Trophoblast cell (in vitro differentiated cells and primary cell): ENCODE results near the gene USH2A.

Experiments used
- DNase-seq, 2 donors: peaks; one replicate each; pipeline ENCODE4 v3.0.0-alpha.2; 2016
- H2AFZ ChIP-seq: 2 replicates; pipeline ENCODE4 v1.6.1; 2013; ENCODE audit warnings: low read length, moderate library complexity, mild to moderate bottlenecking; ENCODE audit not compliant: insufficient read depth, poor library complexity
- H2AK5ac ChIP-seq: 2 replicates; pipeline ENCODE4 v1.6.1; 2013; ENCODE audit warnings: mild to moderate bottlenecking, low read length
- H2BK120ac ChIP-seq: 2 replicates; pipeline ENCODE4 v1.6.1; 2013; ENCODE audit warnings: low read length, mild to moderate bottlenecking, moderate library complexity; ENCODE audit not compliant: insufficient read depth, poor library complexity
- H2BK12ac ChIP-seq: 2 replicates; pipeline ENCODE4 v1.6.1; 2013; ENCODE audit warnings: mild to moderate bottlenecking, low read length, moderate library complexity
- H2BK5ac ChIP-seq: 2 replicates; pipeline ENCODE4 v1.6.1; 2013; ENCODE audit warnings: low read length, low read depth, moderate library complexity, mild to moderate bottlenecking; ENCODE audit not compliant: poor library complexity
- H3K14ac ChIP-seq: 2 replicates; pipeline ENCODE4 v1.6.1; 2013; ENCODE audit warnings: mild to moderate bottlenecking, low read length
- H3K18ac ChIP-seq: 2 replicates; pipeline ENCODE4 v1.6.1; 2013; ENCODE audit warnings: mild to moderate bottlenecking, low read length
- H3K23ac ChIP-seq: 2 replicates; pipeline ENCODE4 v1.6.1; 2013; ENCODE audit warnings: low read length
- H3K27ac ChIP-seq: 2 replicates; pipeline ENCODE4 v1.5.1; 2013; ENCODE audit warnings: low read depth, mild to moderate bottlenecking, inconsistent platforms, low read length, moderate library complexity
- H3K27me3 ChIP-seq: 2 replicates; pipeline ENCODE4 v1.6.1; 2013; ENCODE audit warnings: inconsistent platforms, mild to moderate bottlenecking, low read length, moderate library complexity; ENCODE audit not compliant: insufficient read depth
- H3K36me3 ChIP-seq, 2 experiments: 1 replicate in 1 of 2; 2 replicates in 1 of 2; pipeline ENCODE4 v1.6.1; 2013; ENCODE audit warnings: low read length in 2 of 2, mild to moderate bottlenecking in 2 of 2, moderate library complexity in 1 of 2; ENCODE audit not compliant: insufficient read depth in 2 of 2, control insufficient read depth in 1 of 2
- H3K4ac ChIP-seq: 2 replicates; pipeline ENCODE4 v1.6.1; 2013; ENCODE audit warnings: low read depth, mild to moderate bottlenecking, low read length, moderate library complexity
- H3K4me1 ChIP-seq, 2 experiments: 1 replicate in 1 of 2; 2 replicates in 1 of 2; pipeline ENCODE4 v1.6.1; 2013; ENCODE audit warnings: low read length in 2 of 2, mild to moderate bottlenecking in 2 of 2, moderate library complexity in 1 of 2; ENCODE audit not compliant: insufficient read depth in 2 of 2, control insufficient read depth in 1 of 2
- H3K4me2 ChIP-seq: 2 replicates; pipeline ENCODE4 v1.6.1; 2013; ENCODE audit warnings: inconsistent platforms, mild to moderate bottlenecking, low read length, moderate library complexity
- H3K4me3 ChIP-seq: 2 replicates; pipeline ENCODE4 v1.5.1; 2013; ENCODE audit warnings: mild to moderate bottlenecking, low read depth, low read length, inconsistent platforms
- H3K79me1 ChIP-seq: one replicate; pipeline ENCODE4 v1.6.1; 2013; ENCODE audit warnings: low read length
- H3K79me2 ChIP-seq: 2 replicates; pipeline ENCODE4 v1.6.1; 2013; ENCODE audit warnings: low read length, mild to moderate bottlenecking; ENCODE audit not compliant: control insufficient read depth, insufficient read depth, poor library complexity
- H3K9ac ChIP-seq: 2 replicates; pipeline ENCODE4 v1.6.1; 2013; ENCODE audit warnings: mild to moderate bottlenecking, low read length
- H3K9me3 ChIP-seq: 2 replicates; pipeline ENCODE4 v1.6.1; 2013; ENCODE audit warnings: low read depth, mild to moderate bottlenecking, control low read depth, inconsistent platforms, low read length; ENCODE audit not compliant: insufficient read depth
- H4K12ac ChIP-seq: 2 replicates; pipeline ENCODE4 v1.6.1; 2013; ENCODE audit warnings: low read depth, mild to moderate bottlenecking, low read length, moderate library complexity
- H4K8ac ChIP-seq: 2 replicates; pipeline ENCODE4 v1.6.1; 2013; ENCODE audit warnings: low read depth, mild to moderate bottlenecking, low read length, moderate library complexity
- H4K91ac ChIP-seq: one replicate; pipeline ENCODE4 v1.6.1; 2013; ENCODE audit warnings: low read depth, mild to moderate bottlenecking, low read length, moderate library complexity
- WGBS: extraction: QIAGEN DNeasy Blood & Tissue Kit; methylation state at CpG from one replicate; pipeline ENCODE4 v1.1.7; 2013; ENCODE audit warnings: missing lambda C conversion rate; ENCODE audit not compliant: insufficient read length, insufficient coverage; ENCODE audit errors: extremely low coverage; 5-methylcytosine and 5-hydroxymethylcytosine counted together

Gene USH2A

DNA sequence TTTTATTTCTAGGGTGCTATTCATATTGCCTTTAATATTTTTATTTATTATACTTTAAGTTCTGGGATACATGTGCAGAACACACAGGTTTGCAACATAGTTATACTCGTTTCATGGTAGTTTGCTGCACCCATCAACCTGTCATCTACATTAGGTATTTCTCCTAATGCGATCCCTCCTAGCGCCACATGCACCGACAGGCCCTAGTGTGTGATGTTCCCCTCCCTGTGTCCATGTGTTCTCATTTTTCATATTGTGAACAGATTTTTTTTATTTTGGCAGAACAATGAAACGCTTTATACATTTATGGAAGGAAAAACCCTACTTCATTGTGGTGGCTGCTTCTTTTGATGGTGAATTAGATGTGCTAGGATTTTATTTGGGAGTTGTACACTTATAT, 14.4 kb upstream of the USH2A start:
- no peak overlapping the region for H4K12ac ChIP-seq
- H2BK12ac ChIP-seq = no peak overlapping the region
- no peak overlapping the region for H3K4me3 ChIP-seq
- no peaks in the 10 kb centered on the region for H3K79me1 ChIP-seq
- no peak overlapping the region for H2BK5ac ChIP-seq
- no peaks in the 10 kb centered on the region for H3K27me3 ChIP-seq
- no peak overlapping the region for H2AFZ ChIP-seq
- no peaks in the 10 kb centered on the region for H3K79me2 ChIP-seq
- H3K14ac ChIP-seq = no peak overlapping the region
- H3K9ac ChIP-seq = no peak overlapping the region
- no peaks in the 10 kb centered on the region for H3K36me3 ChIP-seq
- no CpG with 5 or more reads among the region's 5 CpGs for WGBS
- no peak overlapping the region for H2BK120ac ChIP-seq
- no peak overlapping the region for H3K4ac ChIP-seq
- H4K91ac ChIP-seq = no peak overlapping the region
- no peak overlapping the region for H3K4me2 ChIP-seq
- H4K8ac ChIP-seq = no peak overlapping the region
- no peaks in the 10 kb centered on the region for H3K9me3 ChIP-seq
- no peak overlapping the region for H3K27ac ChIP-seq
- H2AK5ac ChIP-seq = no peak overlapping the region
- no peak overlapping the region for H3K23ac ChIP-seq
- no peaks in the 10 kb centered on the region for H3K4me1 ChIP-seq
- DNase-seq = no peak
- no peak overlapping the region for H3K18ac ChIP-seq

DNA sequence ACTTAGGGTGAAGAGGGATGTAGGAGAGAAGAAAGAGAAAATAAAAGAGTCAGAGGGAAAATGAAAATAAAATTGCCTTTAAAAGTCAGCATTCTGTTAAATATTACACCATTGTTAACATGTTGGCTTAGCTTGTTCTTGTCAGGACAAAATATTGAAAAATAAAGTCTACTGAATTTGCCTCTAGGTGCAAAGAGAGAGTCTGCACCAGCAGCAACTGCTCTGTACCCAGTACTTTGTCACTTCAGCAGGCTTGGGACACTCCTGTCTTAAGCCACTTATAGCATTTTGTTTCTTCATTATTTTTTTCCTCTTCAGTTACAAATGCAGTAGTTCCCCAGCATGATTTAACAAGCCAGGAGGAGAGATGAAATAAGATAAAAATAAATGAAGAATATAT, 11.0 kb upstream of the USH2A start:
- H3K79me2 ChIP-seq = no peaks in the 10 kb centered on the region
- H3K9me3 ChIP-seq = no peaks in the 10 kb centered on the region
- H2BK5ac ChIP-seq = no peak overlapping the region
- H3K4me2 ChIP-seq = no peak overlapping the region
- no peak overlapping the region for H3K23ac ChIP-seq
- H3K27me3 ChIP-seq = no peaks in the 10 kb centered on the region
- DNase-seq = no peak
- H3K27ac ChIP-seq = no peak overlapping the region
- H4K8ac ChIP-seq = no peak overlapping the region
- H3K4me1 ChIP-seq = no peaks in the 10 kb centered on the region
- no peak overlapping the region for H3K14ac ChIP-seq
- no peak overlapping the region for H2AK5ac ChIP-seq
- no peaks in the 10 kb centered on the region for H3K79me1 ChIP-seq
- H2BK120ac ChIP-seq = no peak overlapping the region
- no peak overlapping the region for H3K4me3 ChIP-seq
- no peak overlapping the region for H3K4ac ChIP-seq
- H3K18ac ChIP-seq = no peak overlapping the region
- no peaks in the 10 kb centered on the region for H3K36me3 ChIP-seq
- no peak overlapping the region for H2AFZ ChIP-seq
- H2BK12ac ChIP-seq = no peak overlapping the region
- no peak overlapping the region for H4K91ac ChIP-seq
- no peak overlapping the region for H4K12ac ChIP-seq
- H3K9ac ChIP-seq = no peak overlapping the region

DNA sequence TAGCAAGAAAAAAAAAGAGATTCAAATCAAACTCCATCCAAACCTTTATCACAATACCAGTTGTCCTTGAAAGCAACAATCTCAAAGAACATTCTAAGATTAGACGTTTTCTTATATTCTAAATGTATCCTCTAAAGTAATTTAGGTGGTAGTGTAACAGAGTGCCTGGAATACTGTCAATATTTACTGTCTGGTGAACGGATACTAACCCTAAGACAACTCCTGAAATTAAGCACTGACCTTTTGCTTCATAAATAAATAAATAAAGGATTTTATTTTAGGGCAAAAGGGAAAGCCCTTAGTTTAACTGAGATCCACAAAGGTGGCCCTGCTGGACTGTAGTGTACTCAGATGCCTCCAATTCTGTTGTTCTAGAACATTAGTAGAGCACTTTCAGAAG, 9.9 kb upstream of the USH2A start:
- DNase-seq = no peak
- no peaks in the 10 kb centered on the region for H3K79me2 ChIP-seq
- H3K4me1 ChIP-seq = no peaks in the 10 kb centered on the region
- H3K9me3 ChIP-seq = no peaks in the 10 kb centered on the region
- H2AK5ac ChIP-seq = no peak overlapping the region
- no peak overlapping the region for H2BK120ac ChIP-seq
- H3K18ac ChIP-seq = no peak overlapping the region
- no CpG with 5 or more reads among the region's 2 CpGs for WGBS
- no peak overlapping the region for H2BK5ac ChIP-seq
- no peak overlapping the region for H3K4me3 ChIP-seq
- no peak overlapping the region for H3K9ac ChIP-seq
- no peak overlapping the region for H3K4me2 ChIP-seq
- H3K27me3 ChIP-seq = no peaks in the 10 kb centered on the region
- no peak overlapping the region for H4K8ac ChIP-seq
- H4K91ac ChIP-seq = no peak overlapping the region
- H4K12ac ChIP-seq = no peak overlapping the region
- H3K27ac ChIP-seq = no peak overlapping the region
- H3K79me1 ChIP-seq = no peaks in the 10 kb centered on the region
- no peak overlapping the region for H3K4ac ChIP-seq
- no peaks in the 10 kb centered on the region for H3K36me3 ChIP-seq
- no peak overlapping the region for H2AFZ ChIP-seq
- H2BK12ac ChIP-seq = no peak overlapping the region
- H3K14ac ChIP-seq = no peak overlapping the region
- no peak overlapping the region for H3K23ac ChIP-seq

DNA sequence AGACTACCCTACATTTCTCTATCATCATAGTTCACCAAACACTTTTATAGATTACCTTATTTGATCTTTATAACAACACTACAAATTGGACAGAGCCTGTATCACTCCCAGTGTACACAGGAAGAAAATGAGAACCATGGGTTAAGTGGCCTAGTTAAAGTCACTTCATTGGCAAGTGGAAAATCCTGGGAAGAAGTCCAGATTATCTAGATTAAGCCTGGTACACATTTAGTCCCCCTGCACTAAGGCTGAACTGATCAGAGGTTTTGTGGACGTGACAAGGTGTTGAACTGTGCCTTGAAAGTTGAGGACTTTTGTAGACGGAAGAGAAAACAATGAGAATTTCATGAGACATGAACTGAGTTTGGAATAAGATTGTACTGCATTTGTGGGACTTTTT, 7.5 kb upstream of the USH2A start:
- Histone ChIP-seq H3K4me1 (no peaks in the 10 kb centered on the region), H2BK12ac (no peak overlapping the region), H3K27ac (no peak overlapping the region), H3K18ac (no peak overlapping the region), H3K4me2 (no peak overlapping the region), H4K8ac (no peak overlapping the region), H2BK5ac (no peak overlapping the region), H2AK5ac (no peak overlapping the region), H3K4ac (no peak overlapping the region), H3K9ac (no peak overlapping the region), H3K23ac (no peak overlapping the region), H3K36me3 (no peaks in the 10 kb centered on the region), H3K4me3 (no peak overlapping the region), H2BK120ac (no peak overlapping the region), H3K79me1 (no peaks in the 10 kb centered on the region), H3K79me2 (no peaks in the 10 kb centered on the region), H3K14ac (no peak overlapping the region), H3K27me3 (no peaks in the 10 kb centered on the region), H4K91ac (no peak overlapping the region), H2AFZ (no peak overlapping the region), H4K12ac (no peak overlapping the region), H3K9me3 (no peaks in the 10 kb centered on the region)
- no CpG with 5 or more reads among the region's 2 CpGs for WGBS
- no peak for DNase-seq

DNA sequence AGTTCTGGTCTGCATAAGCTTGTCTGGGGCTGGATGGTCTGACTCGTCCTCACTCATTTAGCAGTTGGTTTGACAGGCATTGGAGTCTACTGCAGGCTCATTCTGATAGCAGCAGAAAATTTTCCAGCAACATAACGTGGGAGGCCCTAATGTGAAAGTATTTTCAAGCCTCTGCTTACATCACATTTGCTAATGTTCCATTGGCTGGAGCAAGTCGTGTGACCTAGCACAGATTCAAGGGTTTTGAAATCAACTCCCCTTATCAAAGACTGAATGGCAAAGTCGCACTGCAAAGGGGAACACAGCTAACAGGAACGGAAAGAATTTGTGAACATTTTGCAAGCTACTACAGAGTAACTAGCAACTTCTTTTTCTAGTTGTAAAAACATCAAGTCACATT, 2.3 kb upstream of the USH2A start:
- no peak overlapping the region for H3K14ac ChIP-seq
- no peaks in the 10 kb centered on the region for H3K9me3 ChIP-seq
- no peak overlapping the region for H2BK120ac ChIP-seq
- no peak overlapping the region for H3K18ac ChIP-seq
- H4K12ac ChIP-seq = no peak overlapping the region
- WGBS = no CpG with 5 or more reads among the region's 5 CpGs
- H3K4ac ChIP-seq = no peak overlapping the region
- no peak overlapping the region for H2BK5ac ChIP-seq
- no peak overlapping the region for H3K23ac ChIP-seq
- H3K79me2 ChIP-seq = no peaks in the 10 kb centered on the region
- H2AK5ac ChIP-seq = no peak overlapping the region
- H3K79me1 ChIP-seq = no peaks in the 10 kb centered on the region
- H2BK12ac ChIP-seq = no peak overlapping the region
- H4K8ac ChIP-seq = no peak overlapping the region
- no peaks in the 10 kb centered on the region for H3K4me1 ChIP-seq
- no peak overlapping the region for H3K27ac ChIP-seq
- no peak overlapping the region for H2AFZ ChIP-seq
- DNase-seq = no peak
- H3K9ac ChIP-seq = no peak overlapping the region
- no peak overlapping the region for H4K91ac ChIP-seq
- no peaks in the 10 kb centered on the region for H3K27me3 ChIP-seq
- no peak overlapping the region for H3K4me2 ChIP-seq
- H3K36me3 ChIP-seq = no peaks in the 10 kb centered on the region
- no peak overlapping the region for H3K4me3 ChIP-seq
